ENCODE measurements around the gene RPTOR. TPM values are rescaled to one million over a fixed set of nuclear protein-coding genes. Genes with fewer than 3 reads are reported as not detected.
A peak's percentile ranks its signal among the peaks of the same experiment; 100 is the strongest.
"Not testable (repeated sequence)": the region's sequence is repeated elsewhere in the genome, so short reads cannot be mapped to it uniquely, and the experiment has no call there.

The RPTOR gene
- total and polyA plus RNA-seq, 2 donors (not counting 1 experiment from before 2014, with no cell fraction given), result 6.7 to 22.8 TPM

GRCh38 chr17:80795754-80796153 is 251.1 kb downstream of the RPTOR start:
- H4K20me1 ChIP-seq (ENCODE audit: control insufficient read depth, extremely low read depth, insufficient read depth, low read length), result no peaks in the 10 kb centered on the region
- no peak overlapping the region for H3K4me3 ChIP-seq (replicated peaks in 1 of 4; ENCODE audit: control extremely low read depth in 1 of 4, insufficient read depth in 1 of 4, low read depth in 3 of 4, low read length in 4 of 4)
- peak overlapping the region; percentile 93 for H3K27ac ChIP-seq (ENCODE audit: insufficient read depth, low read length)
- H3K27me3 ChIP-seq (ENCODE audit: control insufficient read depth, insufficient read depth, low read length), result no peaks in the 10 kb centered on the region
- TF ChIP-seq CTCF (conservative IDR thresholded peaks at IDR 0.05 in 1 of 2, IDR thresholded peaks at IDR 0.05 in 1 of 2; ENCODE audit: low read depth in 1 of 2, low read length in 2 of 2), result no peak
- no peak for TF ChIP-seq EZH2 (IDR thresholded peaks at IDR 0.05; ENCODE audit: low read length, missing control alignments)
- H3K4me1 ChIP-seq (ENCODE audit: control insufficient read depth, extremely low read depth, insufficient read depth, low read length), result peaks cover 47% of the 10 kb centered on the region
- H3K36me3 ChIP-seq (ENCODE audit: control insufficient read depth, insufficient read depth, low read length), result peaks cover 1% of the 10 kb centered on the region
- no peak overlapping the region for H3K4me2 ChIP-seq (ENCODE audit: extremely low read depth, insufficient read depth, low read length)
- peak; percentile 19 to 74 for DNase-seq (ENCODE audit: low read depth in 2 of 2)
- H3K9ac ChIP-seq (ENCODE audit: insufficient read depth, low read length), result no peak overlapping the region
- H3K79me2 ChIP-seq (ENCODE audit: control insufficient read depth, insufficient read depth, low read length), result peaks cover 4% of the 10 kb centered on the region
- no peaks in the 10 kb centered on the region for H3K9me3 ChIP-seq (ENCODE audit: control insufficient read depth, insufficient read depth, low read depth, low read length)
- H2AFZ ChIP-seq (ENCODE audit: low read length), result no peak overlapping the region

GRCh38 chr17:80796430-80796861 is 251.8 kb downstream of the RPTOR start:
- Histone ChIP-seq H3K9ac (ENCODE audit: insufficient read depth, low read length) (no peak overlapping the region), H3K9me3 (ENCODE audit: control insufficient read depth, insufficient read depth, low read depth, low read length) (no peaks in the 10 kb centered on the region), H3K36me3 (ENCODE audit: control insufficient read depth, insufficient read depth, low read length) (peaks cover 1% of the 10 kb centered on the region), H3K27me3 (ENCODE audit: control insufficient read depth, insufficient read depth, low read length) (no peaks in the 10 kb centered on the region), H4K20me1 (ENCODE audit: control insufficient read depth, extremely low read depth, insufficient read depth, low read length) (no peaks in the 10 kb centered on the region), H3K4me2 (ENCODE audit: extremely low read depth, insufficient read depth, low read length) (no peak overlapping the region), H2AFZ (ENCODE audit: low read length) (no peak overlapping the region), H3K4me3 (replicated peaks in 1 of 4; ENCODE audit: control extremely low read depth in 1 of 4, insufficient read depth in 1 of 4, low read depth in 3 of 4, low read length in 4 of 4) (no peak overlapping the region), H3K79me2 (ENCODE audit: control insufficient read depth, insufficient read depth, low read length) (peaks cover 2% of the 10 kb centered on the region), H3K27ac (ENCODE audit: insufficient read depth, low read length) (peak overlapping the region; percentile 93), H3K4me1 (ENCODE audit: control insufficient read depth, extremely low read depth, insufficient read depth, low read length) (peaks cover 41% of the 10 kb centered on the region)
- peak in 1 of 2 donors; percentile 85 for DNase-seq (ENCODE audit: low read depth in 2 of 2)
- no peak for TF ChIP-seq EZH2 (IDR thresholded peaks at IDR 0.05; ENCODE audit: low read length, missing control alignments)
- TF ChIP-seq CTCF (conservative IDR thresholded peaks at IDR 0.05 in 1 of 2, IDR thresholded peaks at IDR 0.05 in 1 of 2; ENCODE audit: low read depth in 1 of 2, low read length in 2 of 2), result no peak

GRCh38 chr17:80797222-80797621 is 252.6 kb downstream of the RPTOR start:
- H3K36me3 ChIP-seq (ENCODE audit: control insufficient read depth, insufficient read depth, low read length); H3K27ac ChIP-seq (ENCODE audit: insufficient read depth, low read length); H3K9ac ChIP-seq (ENCODE audit: insufficient read depth, low read length); H2AFZ ChIP-seq (ENCODE audit: low read length); H3K4me2 ChIP-seq (ENCODE audit: extremely low read depth, insufficient read depth, low read length); H3K79me2 ChIP-seq (ENCODE audit: control insufficient read depth, insufficient read depth, low read length); H3K9me3 ChIP-seq (ENCODE audit: control insufficient read depth, insufficient read depth, low read depth, low read length); H3K27me3 ChIP-seq (ENCODE audit: control insufficient read depth, insufficient read depth, low read length); DNase-seq (ENCODE audit: low read depth in 2 of 2); H4K20me1 ChIP-seq (ENCODE audit: control insufficient read depth, extremely low read depth, insufficient read depth, low read length); H3K4me3 ChIP-seq (replicated peaks in 1 of 4; ENCODE audit: control extremely low read depth in 1 of 4, insufficient read depth in 1 of 4, low read depth in 3 of 4, low read length in 4 of 4): not testable (repeated sequence)
- H3K4me1 ChIP-seq (ENCODE audit: control insufficient read depth, extremely low read depth, insufficient read depth, low read length), result peaks cover 35% of the 10 kb centered on the region
